ENCODE measurements around the gene IQGAP1.

- no peak for TF ChIP-seq POLR2AphosphoS5 (IDR thresholded peaks at IDR 0.05)
- TF ChIP-seq CTCF (IDR thresholded peaks at IDR 0.05) = no peak
- TF ChIP-seq POLR2A (IDR thresholded peaks at IDR 0.05) = no peak
Measured at GRCh38 chr15:90364251-90364650, 23.8 kb upstream of the IQGAP1 start.

All from suprapubic skin (tissue), 4 donors.